Activated CD8-positive, alpha-beta memory T cell treated with anti-CD3 and anti-CD28 coated beads for 4 hours (primary cell): ENCODE measurements around the gene ESPL1.

Experiments
- DNase-seq, 2 donors: peaks; one replicate each; pipeline ENCODE4 v3.0.0-alpha.2; 2020; ENCODE audit warnings: low read depth in 2 of 2

The ESPL1 gene

GRCh38 chr12:53231671-53231920, 36.5 kb upstream of the ESPL1 start:
- DNase-seq, result no peak

GRCh38 chr12:53231921-53232645, 36.0 kb upstream of the ESPL1 start, which contains the start of gene RARG:
Gene RARG (minus strand): TSS chr12:53232209. CDS start chr12:53227545, 4,664 bp downstream.
- peak in 1 of 2 donors; percentile 66 for DNase-seq

GRCh38 chr12:53232646-53233461, 35.2 kb upstream of the ESPL1 start:
- no peak for DNase-seq

GRCh38 chr12:53233671-53234121, 34.4 kb upstream of the ESPL1 start:
- DNase-seq, result no peak

- DNase-seq, result no peak
Observed at GRCh38 chr12:53234271-53234914, 33.7 kb upstream of the ESPL1 start.

GRCh38 chr12:53235164-53235563, 32.9 kb upstream of the ESPL1 start:
- DNase-seq, result no peak

- no peak for DNase-seq
Observed at GRCh38 chr12:53235742-53236442, 32.2 kb upstream of the ESPL1 start.

GRCh38 chr12:53236443-53237111, 31.5 kb upstream of the ESPL1 start:
- no peak for DNase-seq

GRCh38 chr12:53239643-53240258, 28.3 kb upstream of the ESPL1 start:
- DNase-seq, result no peak

- no peak for DNase-seq
Observed at GRCh38 chr12:53241623-53242412, 26.3 kb upstream of the ESPL1 start.

- DNase-seq, result no peak
Observed at GRCh38 chr12:53244337-53244736, 23.8 kb upstream of the ESPL1 start.

- DNase-seq, result no peak
Observed at GRCh38 chr12:53245286-53245685, 22.8 kb upstream of the ESPL1 start.

- peak in 1 of 2 donors; percentile 31 for DNase-seq
Observed at GRCh38 chr12:53251477-53252348, 16.4 kb upstream of the ESPL1 start.

GRCh38 chr12:53252349-53252916, 15.7 kb upstream of the ESPL1 start:
- DNase-seq, result no peak

- DNase-seq, result no peak
Observed at GRCh38 chr12:53253298-53253697, 14.8 kb upstream of the ESPL1 start.

GRCh38 chr12:53254816-53255545, 13.1 kb upstream of the ESPL1 start:
- DNase-seq, result no peak

- no peak for DNase-seq
Observed at GRCh38 chr12:53255996-53256395, 12.1 kb upstream of the ESPL1 start.
